GM13976 (cell line): ENCODE data around the gene PLEKHG4.

Experiments
- DNase-seq: peaks from one replicate; pipeline ENCODE4 v3.0.0; 2012; ENCODE audit warnings: low spot score
- in situ Hi-C: fragments of 300-500 bp; cut with MboI; formaldehyde crosslinking; loops from one replicate; pipeline ENCODE4 v1.12.0; 2022; ENCODE audit warnings: low sequenced_read_pairs, mixed read lengths, inconsistent platforms; ENCODE audit not compliant: unreplicated experiment
- TF ChIP-seq, protein P1 (sequence below): IDR thresholded peaks from 2 replicates; pipeline ENCODE4 v1.5.1; 2012; ENCODE audit warnings: borderline replicate concordance, mild to moderate bottlenecking; ENCODE audit not compliant: insufficient read depth; ENCODE audit errors: extremely low read depth, missing control alignments, control extremely low read depth

PLEKHG4 gene

GRCh38 chr16:67271446-67271845 lies 7.9 kb upstream of the PLEKHG4 start:
- in situ Hi-C loops, result loop anchor here (25.0 kb wide), 1 partner anchor 141 kb away; the partner anchor contains the start of gene ZDHHC1
- no peak for DNase-seq
- TF ChIP-seq, protein P1, sequence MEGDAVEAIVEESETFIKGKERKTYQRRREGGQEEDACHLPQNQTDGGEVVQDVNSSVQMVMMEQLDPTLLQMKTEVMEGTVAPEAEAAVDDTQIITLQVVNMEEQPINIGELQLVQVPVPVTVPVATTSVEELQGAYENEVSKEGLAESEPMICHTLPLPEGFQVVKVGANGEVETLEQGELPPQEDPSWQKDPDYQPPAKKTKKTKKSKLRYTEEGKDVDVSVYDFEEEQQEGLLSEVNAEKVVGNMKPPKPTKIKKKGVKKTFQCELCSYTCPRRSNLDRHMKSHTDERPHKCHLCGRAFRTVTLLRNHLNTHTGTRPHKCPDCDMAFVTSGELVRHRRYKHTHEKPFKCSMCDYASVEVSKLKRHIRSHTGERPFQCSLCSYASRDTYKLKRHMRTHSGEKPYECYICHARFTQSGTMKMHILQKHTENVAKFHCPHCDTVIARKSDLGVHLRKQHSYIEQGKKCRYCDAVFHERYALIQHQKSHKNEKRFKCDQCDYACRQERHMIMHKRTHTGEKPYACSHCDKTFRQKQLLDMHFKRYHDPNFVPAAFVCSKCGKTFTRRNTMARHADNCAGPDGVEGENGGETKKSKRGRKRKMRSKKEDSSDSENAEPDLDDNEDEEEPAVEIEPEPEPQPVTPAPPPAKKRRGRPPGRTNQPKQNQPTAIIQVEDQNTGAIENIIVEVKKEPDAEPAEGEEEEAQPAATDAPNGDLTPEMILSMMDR, result no peak

DNA sequence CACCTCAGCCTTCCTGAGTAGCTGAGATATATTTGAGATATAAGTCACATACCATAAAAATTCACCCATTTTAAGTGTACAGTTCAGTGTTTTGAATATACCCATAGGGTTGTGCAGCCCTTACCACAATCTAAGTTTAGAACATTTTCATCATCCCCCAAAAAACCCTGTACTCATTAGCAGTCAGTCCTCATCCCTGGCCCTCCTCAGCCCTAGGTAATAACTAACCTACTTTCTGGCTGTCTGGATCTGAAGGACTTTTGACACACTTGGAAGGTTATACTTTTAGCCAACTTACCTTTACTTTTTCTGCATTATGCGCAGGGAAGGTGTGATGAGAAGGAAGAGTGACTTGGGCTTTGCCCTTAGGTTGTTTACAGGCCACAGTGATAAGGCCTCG lies 4.0 kb upstream of the PLEKHG4 start:
- DNase-seq, result no peak
- TF ChIP-seq, protein P1, result no peak
- in situ Hi-C loops, result no loop called here

DNA sequence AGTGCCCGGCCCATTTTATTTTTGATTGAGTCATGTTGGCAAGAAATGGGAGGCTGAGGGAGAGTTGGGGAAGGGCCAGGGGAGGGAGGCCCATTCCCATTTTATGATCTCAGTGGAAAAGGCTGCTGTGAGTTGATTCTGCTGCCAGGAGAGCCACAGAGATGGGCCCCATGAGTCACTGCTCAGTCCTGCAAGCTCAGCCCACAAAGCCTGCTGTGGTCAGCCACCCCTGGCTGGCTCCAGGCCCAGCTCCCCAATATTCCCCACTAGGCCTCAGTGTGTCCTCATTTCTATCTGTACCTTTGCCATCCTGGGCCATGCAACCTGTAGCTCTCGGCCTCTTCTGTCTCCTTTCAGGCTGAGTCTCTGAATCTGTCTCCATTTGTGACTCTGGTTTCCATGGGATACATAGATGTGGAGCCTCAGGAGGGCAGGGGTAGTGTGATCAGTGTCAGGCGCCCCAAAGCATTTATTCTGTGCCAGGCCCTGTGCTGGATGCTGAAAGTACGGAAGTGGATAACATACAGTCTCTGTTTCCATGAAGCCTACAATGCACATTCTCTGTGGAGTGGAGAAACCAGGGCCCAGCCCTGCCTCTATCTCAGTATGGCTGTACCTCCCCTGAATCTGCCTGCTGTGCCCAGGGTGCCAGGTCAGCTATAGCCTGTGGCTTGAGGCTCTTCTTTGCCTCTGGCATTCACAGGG lies 1.9 kb upstream of the PLEKHG4 start:
- no peak for DNase-seq
- TF ChIP-seq, protein P1, result no peak
- in situ Hi-C loops, result no loop called here

DNA sequence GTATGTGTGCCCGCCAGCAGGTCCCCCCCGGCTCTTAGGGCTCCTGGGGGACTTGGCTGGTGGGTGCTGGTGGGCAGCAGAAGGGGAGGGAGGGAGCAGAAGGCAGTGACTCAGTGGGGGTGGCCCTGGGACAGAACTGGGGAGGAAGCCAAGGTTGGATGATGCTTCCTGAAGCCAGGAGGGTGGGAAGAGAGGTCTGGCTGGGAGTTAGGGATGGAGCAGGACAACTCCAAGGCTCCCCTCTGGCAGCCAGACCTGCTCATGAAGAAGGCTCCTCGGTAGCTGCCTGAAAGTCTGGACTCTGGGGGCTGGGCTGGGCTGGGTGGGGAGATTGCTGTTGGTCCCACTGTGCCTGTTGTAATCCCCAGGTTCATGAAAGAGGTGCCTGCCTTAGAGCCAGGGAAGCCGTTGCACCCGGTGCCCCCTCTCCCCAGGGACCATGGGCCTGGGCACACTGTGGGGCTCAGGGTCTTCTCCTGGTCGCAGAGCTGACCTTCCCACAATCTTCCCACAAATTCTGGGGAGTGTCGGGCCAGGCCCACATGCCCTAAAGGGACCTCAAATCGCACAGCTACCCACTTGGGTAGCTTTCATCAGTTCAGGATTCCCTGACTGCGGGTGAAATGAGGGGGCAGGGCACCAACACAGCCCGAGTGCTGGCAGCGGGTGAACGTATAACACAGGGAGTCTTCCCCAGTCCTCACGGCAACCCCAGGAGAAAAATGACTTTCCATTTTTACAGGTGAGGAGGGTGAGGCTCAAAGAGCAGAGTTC lies 1.1 kb upstream of the PLEKHG4 start:
- no peak for DNase-seq
- TF ChIP-seq, protein P1, result no peak
- in situ Hi-C loops, result no loop called here

DNA sequence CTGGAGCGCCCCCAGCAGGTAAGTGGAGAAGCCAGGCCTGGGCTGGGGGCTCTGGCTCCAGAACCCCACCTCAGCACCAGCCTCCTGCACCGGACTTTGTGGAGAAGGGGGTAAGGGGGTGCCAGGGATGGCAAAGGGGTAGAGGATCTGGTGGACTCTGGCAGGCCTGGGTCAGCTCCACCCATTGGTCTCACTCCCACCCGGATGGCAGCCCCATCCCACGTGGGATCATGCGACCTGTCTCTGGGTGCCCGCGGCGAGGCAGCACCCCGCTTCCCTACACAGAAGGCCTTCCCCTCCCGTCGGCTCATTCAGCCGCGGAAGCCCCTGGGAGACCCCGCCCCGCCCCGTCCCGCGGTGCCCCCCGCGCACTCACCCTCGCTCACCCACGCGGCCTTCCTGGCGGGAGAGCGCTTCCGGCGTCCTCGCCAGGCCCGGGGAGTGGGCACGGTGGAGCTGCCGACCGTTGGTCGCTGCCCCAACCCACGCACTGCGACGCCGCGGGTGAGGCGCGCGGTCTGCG lies 498 bp upstream of the PLEKHG4 start:
- peak; percentile 80 for DNase-seq
- TF ChIP-seq, protein P1, result peak; percentile 31
- in situ Hi-C loops, result no loop called here

- TF ChIP-seq, protein P1, result no peak
- in situ Hi-C loops, result no loop called here
- no peak for DNase-seq
These were observed 1.0 kb downstream of the PLEKHG4 start for GRCh38 chr16:67280090-67281015.
